DMS53 treated with DMSO at 0.1 percent for 48 hours (cell line): Measurements from ENCODE around the gene SCN2B.
A peak's percentile ranks its signal among the peaks of the same experiment; 100 is the strongest.

ENCODE experiments used
- DNase-seq: peaks from one replicate; lab custom pipeline; 2025; ENCODE audit not compliant: unreplicated experiment; lab: John Stamatoyannopoulos, UW

Gene SCN2B

GRCh38 chr11:118175031-118175992 is 1.1 kb downstream of the SCN2B start:
- DNase-seq: no peak

- no peak for DNase-seq
Observed at GRCh38 chr11:118174006-118174567, 2.4 kb downstream of the SCN2B start.

DNA sequence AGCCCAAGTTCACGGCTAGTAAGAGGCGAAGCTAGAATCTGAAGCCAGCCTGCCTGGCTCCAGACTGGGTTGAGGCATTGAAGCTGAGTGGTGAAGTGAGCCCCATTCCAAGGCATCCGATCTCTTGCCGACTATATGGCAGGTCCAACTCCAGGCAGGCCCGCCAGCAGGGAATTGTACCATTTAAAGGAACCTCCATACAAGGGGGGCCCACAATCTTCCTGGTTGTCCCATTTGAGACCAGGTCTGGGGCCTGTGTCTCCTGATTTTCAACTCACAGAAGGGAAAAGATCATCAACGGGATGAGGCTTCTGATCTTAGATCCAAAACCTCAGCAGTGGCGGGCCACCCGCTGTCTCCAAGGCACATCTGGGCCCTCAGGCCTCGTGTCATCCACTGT is 4.1 kb downstream of the SCN2B start:
- no peak for DNase-seq

- DNase-seq: peak; percentile 62
Observed at GRCh38 chr11:118171269-118172062, 5.0 kb downstream of the SCN2B start.

DNA sequence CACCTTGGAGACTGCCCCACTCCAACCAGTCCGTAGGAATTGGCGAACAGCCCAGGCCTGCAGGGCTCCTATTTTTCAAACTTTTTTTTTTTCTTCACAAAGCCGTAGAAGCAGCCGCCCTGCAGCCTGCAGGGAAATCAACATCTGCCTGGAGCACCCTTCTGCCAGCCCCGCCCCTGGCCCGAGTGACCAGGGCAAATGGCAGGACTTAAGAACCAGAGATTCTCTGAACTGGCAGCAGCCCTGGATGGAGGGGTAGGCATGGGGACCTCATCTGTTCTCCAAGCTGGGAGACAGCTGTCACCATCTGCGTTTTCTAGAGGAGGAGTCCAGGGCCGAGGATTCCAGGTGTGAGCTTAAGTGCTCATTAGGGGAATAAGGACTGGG is 5.6 kb downstream of the SCN2B start:
- no peak for DNase-seq

- DNase-seq: no peak
Observed at GRCh38 chr11:118170231-118170630, 6.2 kb downstream of the SCN2B start.

DNA sequence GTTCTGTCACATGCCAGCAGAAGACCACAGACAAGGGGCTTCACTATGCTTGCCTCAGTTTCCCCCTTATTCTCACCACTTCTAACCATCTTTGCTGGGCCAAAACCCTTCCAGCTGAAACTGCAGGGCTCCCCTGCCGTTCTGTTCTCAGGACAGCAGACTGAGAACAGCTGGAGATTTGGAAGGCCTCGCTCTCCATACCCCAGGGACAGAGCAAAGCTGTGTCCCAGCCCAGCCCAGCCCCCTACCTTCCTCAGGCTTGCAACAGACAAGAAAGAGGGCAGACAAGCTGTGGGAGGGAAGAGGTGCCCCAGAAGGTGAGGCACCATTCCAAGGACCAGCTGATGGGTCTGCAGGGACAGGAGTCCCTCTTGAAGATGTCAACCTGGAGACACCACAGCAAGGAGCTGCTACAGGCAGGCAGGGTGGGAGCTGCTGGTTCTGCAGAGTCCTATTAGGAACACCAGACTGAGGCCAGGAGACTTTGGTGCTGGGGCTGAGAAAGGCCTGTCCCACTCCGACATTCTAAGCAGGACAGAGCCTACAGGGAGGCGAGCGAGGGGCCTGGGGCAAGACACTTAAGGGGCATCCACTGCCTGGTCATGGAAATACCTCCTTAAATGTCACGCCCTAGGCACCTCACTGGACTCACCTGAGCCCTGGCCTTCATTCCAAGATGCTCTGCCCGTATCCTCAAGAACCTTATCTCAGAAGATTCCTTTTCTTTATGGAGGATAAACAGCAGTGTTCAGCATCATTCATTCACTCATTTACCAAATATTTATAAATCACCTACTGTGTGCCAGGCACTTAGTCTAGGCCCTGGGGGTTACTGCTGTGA is 6.9 kb downstream of the SCN2B start:
- DNase-seq: no peak

GRCh38 chr11:118168751-118169150 is 7.7 kb downstream of the SCN2B start:
- peak; percentile 8 for DNase-seq

GRCh38 chr11:118168316-118168715 is 8.1 kb downstream of the SCN2B start:
- no peak for DNase-seq

- no peak for DNase-seq
Observed at GRCh38 chr11:118167906-118168305, 8.5 kb downstream of the SCN2B start.

GRCh38 chr11:118167253-118167652 is 9.2 kb downstream of the SCN2B start:
- DNase-seq: no peak

DNA sequence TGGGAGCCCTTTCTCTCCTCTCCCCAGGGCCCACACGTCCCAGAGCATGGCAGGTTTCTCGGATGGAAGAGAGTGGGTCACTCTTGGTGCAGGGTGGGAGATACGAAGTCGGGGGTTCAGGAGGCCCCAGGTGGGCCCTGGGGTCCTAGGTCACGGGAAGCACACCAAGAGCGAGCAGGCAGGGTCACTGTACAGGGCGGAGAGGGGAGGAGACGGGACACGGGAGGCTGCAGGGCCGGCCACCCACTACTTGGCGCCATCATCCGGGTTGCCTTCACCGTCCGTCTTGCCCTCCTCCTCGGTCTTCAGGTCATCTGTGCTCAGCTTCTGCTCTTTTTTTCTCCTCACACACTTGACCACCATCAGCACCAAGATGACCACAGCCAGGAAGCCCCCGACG is 9.8 kb downstream of the SCN2B start:
- DNase-seq: no peak

GRCh38 chr11:118164885-118165284 is 11.6 kb downstream of the SCN2B start:
- DNase-seq: no peak

DNA sequence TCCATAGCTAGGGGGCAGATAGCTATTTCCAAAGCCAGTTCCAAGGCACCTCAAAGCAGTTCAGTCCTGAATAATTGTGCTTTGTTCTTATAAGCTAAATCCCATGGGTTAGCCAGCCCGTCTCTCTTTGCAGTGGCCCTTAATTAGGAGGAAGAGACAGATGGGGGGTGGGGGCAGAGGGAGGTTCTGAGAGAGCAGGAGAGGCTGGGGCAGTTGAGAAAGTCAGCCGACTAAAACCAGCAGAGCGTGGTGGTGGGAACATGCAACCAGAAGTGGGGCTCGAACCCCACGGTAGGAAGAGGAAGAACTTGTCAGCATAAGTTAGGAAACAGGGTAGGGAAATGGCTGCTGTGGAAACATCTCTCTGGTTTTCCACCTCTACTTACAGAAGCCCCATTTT is 12.9 kb downstream of the SCN2B start:
- DNase-seq: no peak

- no peak for DNase-seq
Observed at GRCh38 chr11:118162846-118163245, 13.6 kb downstream of the SCN2B start.

DNA sequence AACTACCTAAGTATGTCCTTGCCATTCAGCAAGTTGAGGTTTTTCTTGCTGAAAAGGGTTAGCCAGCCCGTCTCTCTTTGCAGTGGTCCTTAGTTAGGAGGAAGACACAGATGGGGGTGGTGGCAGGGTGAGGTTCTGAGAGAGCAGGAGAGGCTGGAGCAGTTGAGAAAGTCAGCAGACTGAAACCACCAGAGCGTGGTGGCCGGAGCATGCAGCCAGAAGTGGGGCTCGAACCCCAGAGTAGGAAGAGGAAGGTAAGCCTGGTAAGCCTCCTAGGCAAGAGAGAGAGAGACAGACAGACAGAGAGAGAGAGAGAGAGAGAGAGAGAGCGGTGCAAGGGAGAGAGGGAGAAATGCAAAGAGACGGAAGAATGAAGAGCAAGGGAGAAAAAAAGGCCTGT is 14.7 kb downstream of the SCN2B start:
- DNase-seq: no peak

DNA sequence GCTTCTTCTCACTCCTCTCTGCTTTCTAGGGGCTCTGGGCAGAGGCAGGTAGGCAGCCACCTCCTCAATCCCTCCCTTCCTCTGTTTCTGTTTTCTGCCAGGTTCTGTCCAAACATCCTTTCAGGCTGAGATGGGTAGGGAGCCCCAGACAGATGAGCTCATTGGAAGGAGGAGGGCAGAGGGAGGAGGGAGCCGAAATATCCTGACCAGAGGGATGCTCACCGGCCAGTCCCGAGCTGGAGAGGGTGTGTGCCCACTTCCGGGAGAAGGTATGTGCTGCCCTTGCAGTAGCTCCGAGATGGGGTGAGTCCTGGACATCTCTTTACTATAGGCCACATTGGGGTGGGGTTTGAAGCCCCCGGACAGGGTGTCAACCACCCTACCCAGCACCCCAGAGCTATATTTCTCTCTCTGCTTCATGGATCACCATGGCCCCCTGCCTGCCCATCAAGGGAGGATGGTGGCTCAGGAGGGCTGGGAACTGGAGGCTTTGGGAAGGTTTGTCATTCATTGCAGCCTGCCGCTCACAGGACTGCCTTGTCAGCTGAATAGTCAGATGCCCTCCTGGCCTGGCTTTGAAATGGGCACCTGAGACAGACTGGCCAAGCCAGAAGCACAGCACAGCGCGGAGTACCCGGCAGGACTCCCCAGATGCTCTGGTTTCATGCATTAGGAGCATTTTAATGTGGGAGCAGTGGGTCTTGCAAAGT is 19.1 kb downstream of the SCN2B start:
- DNase-seq: no peak

DNA sequence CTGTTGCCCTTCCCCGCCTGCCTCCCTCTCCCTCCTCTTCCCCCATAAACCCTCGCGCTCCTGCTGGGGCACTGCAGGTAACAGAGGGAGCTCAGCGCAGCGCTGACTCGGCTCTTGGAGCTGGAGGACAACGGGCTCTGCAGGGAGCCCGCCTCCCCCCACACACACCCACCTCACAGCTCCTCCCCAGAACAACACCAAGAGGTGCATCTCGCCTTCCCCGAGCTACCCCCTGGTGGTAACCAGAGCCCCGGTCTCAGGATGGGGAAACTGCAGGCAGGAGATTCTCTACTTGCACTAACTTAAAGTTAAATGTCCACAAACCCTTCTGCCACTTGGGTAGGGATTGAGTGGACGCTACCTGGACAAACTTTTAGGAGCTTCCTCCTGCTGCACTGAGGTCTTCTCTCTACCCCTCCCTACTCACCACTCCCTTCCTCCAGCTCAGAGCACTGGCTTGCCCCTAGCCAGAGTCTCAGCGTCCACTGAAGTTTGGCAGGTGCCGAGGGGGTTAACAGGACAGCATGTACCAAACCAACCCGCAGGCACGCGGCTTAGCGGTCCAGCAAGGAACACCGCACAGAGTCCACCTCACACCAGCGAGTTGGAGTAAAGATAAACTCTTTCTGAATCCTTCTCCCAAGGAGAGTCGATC is 19.8 kb downstream of the SCN2B start:
- no peak for DNase-seq

DNA sequence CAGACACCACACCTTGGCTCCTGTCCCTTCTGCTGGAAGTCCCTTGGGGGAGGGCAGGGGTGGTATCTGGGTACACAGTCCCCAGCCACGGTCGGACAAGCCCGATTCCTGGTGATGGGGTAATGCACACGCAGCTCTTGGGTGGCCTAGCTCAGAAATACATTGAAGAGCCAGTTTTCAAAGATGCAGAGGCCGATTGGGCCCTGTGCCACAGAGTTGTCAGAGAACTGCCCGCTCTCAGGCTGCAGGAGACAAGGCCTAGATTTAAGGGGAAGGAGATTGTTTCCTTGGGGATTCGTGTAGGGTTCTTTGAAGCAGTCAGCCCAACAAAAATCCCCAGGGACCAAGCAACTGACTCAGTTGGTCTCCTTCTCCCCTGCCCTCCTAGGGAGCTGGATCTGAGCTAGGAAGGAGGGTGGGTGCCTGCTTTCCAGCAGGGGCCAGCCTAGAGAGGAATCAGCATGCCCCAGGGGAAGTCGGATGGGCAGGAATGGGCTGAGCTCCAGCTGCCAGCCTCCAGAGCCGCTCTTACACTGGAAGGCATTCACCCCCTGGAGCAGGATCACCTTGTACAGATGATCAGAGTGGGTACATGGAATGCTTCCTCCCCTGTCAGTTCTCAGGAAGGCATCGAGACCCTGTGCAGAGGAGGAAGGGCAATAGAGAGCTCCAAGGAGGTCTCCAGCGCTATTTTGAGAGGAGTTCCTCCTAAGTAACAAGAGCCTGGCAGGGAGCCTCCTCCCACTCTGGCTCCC is 20.5 kb downstream of the SCN2B start:
- no peak for DNase-seq
